Effector memory CD4-positive, alpha-beta T cell (primary cell): Measurements from ENCODE around the gene CACNA1C.

ENCODE experiments used
- DNase-seq, 3 donors: peaks; one replicate each; pipeline ENCODE4 v3.0.0-alpha.2; 2020
- H3K27ac ChIP-seq: 2 replicates; pipeline ENCODE4 v1.7.0; 2013; ENCODE audit warnings: mild to moderate bottlenecking, low read length, moderate library complexity; ENCODE audit not compliant: insufficient read depth, poor library complexity, severe bottlenecking
- H3K27me3 ChIP-seq: replicated peaks from 2 replicates; pipeline ENCODE4 v1.7.0; 2013; ENCODE audit warnings: mild to moderate bottlenecking, low read length; ENCODE audit not compliant: insufficient read depth, control insufficient read depth, poor library complexity, severe bottlenecking
- H3K36me3 ChIP-seq: 2 replicates; pipeline ENCODE4 v1.7.0; 2013; ENCODE audit warnings: mild to moderate bottlenecking, low read length, moderate library complexity; ENCODE audit not compliant: control insufficient read depth, insufficient read depth
- H3K4me1 ChIP-seq: 2 replicates; pipeline ENCODE4 v1.7.0; 2013; ENCODE audit warnings: low read length, mild to moderate bottlenecking; ENCODE audit not compliant: control insufficient read depth, insufficient read depth, poor library complexity, severe bottlenecking
- H3K4me3 ChIP-seq: 2 replicates; pipeline ENCODE4 v1.7.0; 2013; ENCODE audit warnings: low read length, low read depth, mild to moderate bottlenecking; ENCODE audit not compliant: insufficient read depth, poor library complexity, severe bottlenecking
- H3K9me3 ChIP-seq: 2 replicates; pipeline ENCODE4 v1.7.0; 2013; ENCODE audit warnings: mild to moderate bottlenecking, low read length, moderate library complexity; ENCODE audit not compliant: control insufficient read depth

CACNA1C gene

DNA sequence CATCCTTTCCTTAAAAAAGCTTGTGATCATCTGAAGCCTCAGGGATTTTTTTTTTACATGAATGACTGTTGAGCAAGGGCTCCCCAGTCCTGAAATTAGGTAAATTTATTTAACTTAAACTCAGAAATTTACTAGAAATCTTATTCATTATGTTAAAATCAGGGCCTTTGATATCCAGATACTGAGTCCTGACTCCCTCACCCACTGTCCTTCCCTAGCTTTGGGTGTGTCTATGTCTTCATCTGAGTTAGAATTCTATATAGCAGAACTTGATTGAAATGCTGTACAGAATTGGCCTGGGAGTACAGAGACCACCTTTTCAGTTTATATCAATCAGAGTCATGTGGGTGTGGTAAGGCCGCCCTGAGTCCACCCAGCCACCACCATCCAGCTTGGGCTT lies 260.0 kb downstream of the CACNA1C start:
- H3K27ac ChIP-seq: no peak overlapping the region
- no peak for DNase-seq
- H3K4me1 ChIP-seq: no peaks in the 10 kb centered on the region
- H3K36me3 ChIP-seq: no peaks in the 10 kb centered on the region
- no peaks in the 10 kb centered on the region for H3K9me3 ChIP-seq
- no peaks in the 10 kb centered on the region for H3K27me3 ChIP-seq
- no peak overlapping the region for H3K4me3 ChIP-seq

DNA sequence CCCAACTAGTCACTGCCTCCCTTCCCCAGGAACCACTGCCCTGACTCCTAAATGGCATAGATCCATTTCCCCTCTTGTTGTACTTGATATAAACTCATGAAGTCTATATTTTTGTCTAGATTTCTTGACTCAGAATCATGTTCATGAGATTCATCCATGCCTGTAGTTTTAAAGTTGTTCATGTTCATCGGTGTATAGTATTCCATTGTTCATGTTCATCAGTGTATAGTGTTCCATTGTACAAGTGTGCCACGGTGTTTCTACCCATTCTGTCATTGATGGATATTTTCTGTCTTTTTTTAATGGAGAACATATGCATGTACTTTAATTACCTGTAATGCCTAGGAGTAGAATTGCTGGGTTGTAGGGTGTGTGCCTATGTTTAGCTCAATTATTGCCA lies 261.7 kb downstream of the CACNA1C start:
- no peaks in the 10 kb centered on the region for H3K9me3 ChIP-seq
- H3K4me3 ChIP-seq: no peak overlapping the region
- no peak for DNase-seq
- no peaks in the 10 kb centered on the region for H3K36me3 ChIP-seq
- no peaks in the 10 kb centered on the region for H3K27me3 ChIP-seq
- no peaks in the 10 kb centered on the region for H3K4me1 ChIP-seq
- H3K27ac ChIP-seq: no peak overlapping the region

DNA sequence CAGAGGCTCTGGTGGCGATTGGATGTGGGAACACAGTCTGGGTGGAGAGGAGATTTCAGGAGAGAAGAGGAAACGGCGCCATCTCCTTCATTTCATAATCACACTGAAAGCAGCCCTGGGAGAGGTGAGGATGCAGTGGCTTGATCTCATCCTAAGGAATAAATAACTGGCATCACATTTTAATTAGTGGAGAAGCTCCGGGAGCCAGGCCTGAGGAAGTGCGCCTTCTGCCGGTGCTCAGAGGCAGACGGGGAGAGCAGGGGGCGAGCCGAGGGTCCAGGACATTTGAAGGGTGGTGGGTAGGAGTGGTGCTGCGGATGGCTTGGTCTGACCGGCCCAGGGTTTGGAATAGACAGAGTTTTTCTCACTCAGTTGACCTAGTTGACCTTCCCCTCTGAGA lies 265.0 kb downstream of the CACNA1C start:
- H3K4me3 ChIP-seq: no peak overlapping the region
- H3K27ac ChIP-seq: no peak overlapping the region
- H3K9me3 ChIP-seq: no peaks in the 10 kb centered on the region
- no peak for DNase-seq
- H3K36me3 ChIP-seq: no peaks in the 10 kb centered on the region
- H3K27me3 ChIP-seq: no peaks in the 10 kb centered on the region
- H3K4me1 ChIP-seq: no peaks in the 10 kb centered on the region

DNA sequence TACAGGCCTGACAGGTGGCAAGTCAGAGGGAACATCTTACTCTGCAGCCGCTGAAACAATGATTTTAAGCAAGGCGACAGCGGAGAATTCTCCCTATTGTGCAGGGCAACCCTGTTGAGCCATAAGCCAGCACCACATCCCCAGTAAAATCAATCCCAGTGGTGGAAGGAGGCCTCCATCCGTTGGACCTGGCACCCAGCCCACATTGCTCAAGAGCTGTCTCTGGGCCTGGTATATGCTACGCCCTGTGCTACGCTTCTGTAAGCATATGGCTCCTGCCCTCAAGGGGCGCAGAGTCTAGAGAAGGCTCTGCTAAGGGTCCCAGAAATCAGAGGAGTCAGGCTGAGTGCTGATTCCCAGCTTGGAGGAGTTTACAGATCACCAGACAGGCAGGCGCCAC lies 265.5 kb downstream of the CACNA1C start:
- no peaks in the 10 kb centered on the region for H3K4me1 ChIP-seq
- no peak for DNase-seq
- no peaks in the 10 kb centered on the region for H3K36me3 ChIP-seq
- no peaks in the 10 kb centered on the region for H3K27me3 ChIP-seq
- no peaks in the 10 kb centered on the region for H3K9me3 ChIP-seq
- H3K4me3 ChIP-seq: no peak overlapping the region
- no peak overlapping the region for H3K27ac ChIP-seq

DNA sequence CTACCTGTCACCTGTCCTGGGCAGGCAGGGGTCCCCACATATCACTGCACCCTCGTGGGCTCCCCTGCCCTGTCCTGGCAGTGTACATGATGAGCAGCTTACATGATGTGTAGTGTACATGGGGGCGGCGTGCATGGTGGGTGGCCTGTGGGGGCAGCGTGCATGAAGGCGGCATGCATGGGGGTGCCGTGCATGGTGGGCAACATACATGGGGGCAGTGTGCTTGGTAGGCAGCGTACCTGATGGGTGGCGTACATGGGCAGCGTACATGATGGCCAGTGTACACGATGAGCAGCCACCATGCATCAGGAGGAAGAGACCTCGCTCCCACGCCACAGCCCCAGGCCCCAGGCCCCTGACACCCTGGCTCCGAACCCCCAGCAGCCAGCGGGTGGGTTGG lies 266.3 kb downstream of the CACNA1C start:
- no peak for DNase-seq
- no peaks in the 10 kb centered on the region for H3K9me3 ChIP-seq
- no peaks in the 10 kb centered on the region for H3K27me3 ChIP-seq
- no peak overlapping the region for H3K4me3 ChIP-seq
- H3K4me1 ChIP-seq: no peaks in the 10 kb centered on the region
- H3K36me3 ChIP-seq: no peaks in the 10 kb centered on the region
- H3K27ac ChIP-seq: no peak overlapping the region

DNA sequence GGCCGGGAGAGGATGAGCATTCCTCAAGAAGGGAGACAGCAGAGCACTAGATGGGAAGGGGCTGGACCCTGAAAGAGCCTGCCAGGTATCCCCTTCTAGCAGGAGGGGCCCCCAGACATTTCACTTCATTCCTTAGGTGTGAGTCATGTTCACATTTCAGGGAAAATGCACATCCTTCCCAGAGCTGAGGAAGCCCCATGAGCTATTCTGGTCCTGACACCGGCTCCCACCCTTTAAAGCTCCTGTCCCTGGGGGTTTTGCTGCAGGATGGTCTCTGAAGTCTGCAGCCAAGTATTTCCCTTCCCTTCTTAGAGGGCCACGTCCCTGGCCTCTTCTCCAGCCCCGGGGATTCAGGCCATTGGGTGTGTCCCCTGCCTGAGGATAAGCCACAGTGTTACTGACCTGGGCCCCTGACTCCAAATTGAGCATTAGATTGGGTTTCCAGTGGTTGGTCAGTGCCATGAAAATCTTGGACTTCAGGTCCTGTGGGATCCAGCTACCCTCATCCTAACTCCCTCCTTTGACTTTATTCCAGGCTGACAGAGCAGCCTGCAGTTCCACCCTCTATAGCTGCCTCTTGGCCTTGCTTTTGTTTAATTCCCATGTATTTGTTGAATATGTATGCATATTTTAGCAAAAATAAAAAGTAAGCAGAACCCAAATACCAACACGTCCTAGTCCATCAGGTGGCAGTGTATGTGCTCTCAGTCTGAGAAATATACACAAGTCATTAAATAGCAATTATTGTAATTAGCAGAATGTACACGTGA lies 267.1 kb downstream of the CACNA1C start:
- no peaks in the 10 kb centered on the region for H3K36me3 ChIP-seq
- H3K27me3 ChIP-seq: peaks cover under 1% of the 10 kb centered on the region
- no peak overlapping the region for H3K27ac ChIP-seq
- H3K4me3 ChIP-seq: no peak overlapping the region
- no peaks in the 10 kb centered on the region for H3K9me3 ChIP-seq
- no peak for DNase-seq
- no peaks in the 10 kb centered on the region for H3K4me1 ChIP-seq

DNA sequence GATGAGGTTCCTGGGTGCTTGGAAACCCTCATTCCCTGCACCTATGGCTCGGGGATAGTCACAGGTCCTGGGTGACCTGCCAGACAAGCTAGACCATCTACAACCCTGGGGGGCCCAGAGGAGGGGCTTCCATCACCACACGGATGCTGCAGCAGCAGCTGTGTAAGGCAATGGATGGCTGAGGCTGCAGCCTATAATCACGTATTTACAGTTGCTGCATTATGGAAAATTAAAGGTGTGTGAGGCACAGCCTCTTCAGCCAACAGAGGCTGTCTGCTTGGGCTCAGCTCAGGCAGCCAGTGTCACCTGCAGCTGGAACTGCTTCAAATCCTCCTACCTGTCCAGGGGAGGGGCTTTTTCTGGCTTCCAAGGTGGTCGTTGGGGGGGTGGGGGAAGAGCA lies 268.1 kb downstream of the CACNA1C start:
- H3K36me3 ChIP-seq: no peaks in the 10 kb centered on the region
- H3K4me3 ChIP-seq: no peak overlapping the region
- H3K9me3 ChIP-seq: no peaks in the 10 kb centered on the region
- no peaks in the 10 kb centered on the region for H3K4me1 ChIP-seq
- DNase-seq: no peak
- peaks cover 2% of the 10 kb centered on the region for H3K27me3 ChIP-seq
- H3K27ac ChIP-seq: no peak overlapping the region

DNA sequence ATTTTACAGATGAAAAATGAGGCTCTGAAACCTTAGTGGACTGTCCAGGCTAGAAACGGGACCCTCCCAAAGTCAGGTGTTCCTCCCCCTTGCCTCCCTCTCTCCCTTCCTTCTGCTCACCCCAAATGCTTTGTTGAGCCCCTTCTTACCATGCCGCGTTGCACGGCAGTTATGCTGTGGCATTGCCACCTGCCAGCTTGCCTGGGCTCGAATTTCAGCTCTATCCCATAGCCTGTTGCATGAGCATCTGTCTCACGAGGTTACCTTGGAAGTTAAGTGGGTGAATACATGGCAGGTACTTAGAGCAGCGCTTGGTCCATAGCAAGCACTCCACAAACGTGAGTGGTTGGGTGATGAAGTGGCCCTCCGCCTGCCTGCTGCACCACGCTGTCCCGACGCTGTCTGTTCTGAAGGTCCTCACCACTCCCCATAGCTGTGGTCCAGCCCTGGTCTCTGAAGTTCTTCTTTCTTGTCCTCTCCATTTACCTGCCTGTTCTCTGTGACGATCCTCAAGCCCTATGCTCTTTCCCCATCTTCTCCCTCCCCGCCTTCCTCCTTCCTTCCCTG lies 269.9 kb downstream of the CACNA1C start:
- H3K9me3 ChIP-seq: no peaks in the 10 kb centered on the region
- no peak overlapping the region for H3K27ac ChIP-seq
- no peak for DNase-seq
- peaks cover 2% of the 10 kb centered on the region for H3K27me3 ChIP-seq
- H3K4me1 ChIP-seq: no peaks in the 10 kb centered on the region
- H3K4me3 ChIP-seq: no peak overlapping the region
- no peaks in the 10 kb centered on the region for H3K36me3 ChIP-seq

DNA sequence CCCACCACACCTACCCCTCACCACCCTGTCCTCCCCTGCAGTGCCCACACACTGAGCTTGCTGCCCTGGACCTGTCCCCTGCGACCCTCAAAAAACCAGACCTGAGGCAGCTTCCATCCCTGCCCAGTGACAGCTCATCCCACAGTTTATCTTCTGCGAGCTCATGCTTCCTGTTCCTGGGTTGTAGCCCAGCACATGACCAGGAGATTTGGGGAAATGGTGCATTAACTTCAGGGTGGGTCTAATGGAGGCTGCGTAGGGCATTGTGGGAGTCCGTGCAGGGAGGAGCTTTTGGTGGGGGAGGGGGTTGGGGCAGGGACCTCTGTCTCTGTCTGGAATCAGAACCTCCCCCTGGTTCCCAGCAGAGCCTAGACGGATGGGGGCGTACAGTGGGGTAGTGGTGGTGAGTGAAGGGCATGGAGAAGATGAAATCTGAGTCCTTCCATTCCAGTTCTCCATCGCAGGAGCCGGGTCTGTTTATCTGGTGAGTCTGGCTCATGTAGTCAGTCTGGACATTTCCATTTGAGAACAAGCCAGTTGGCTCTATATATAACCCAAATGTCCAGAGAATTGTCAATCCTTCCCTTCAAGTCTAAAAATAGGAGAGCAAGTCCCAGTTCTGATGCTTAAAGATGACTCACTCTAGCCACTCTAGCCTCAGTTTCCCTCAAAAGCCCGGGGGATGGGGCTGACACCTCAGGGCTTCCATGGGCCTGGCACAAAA lies 270.9 kb downstream of the CACNA1C start:
- H3K9me3 ChIP-seq: no peaks in the 10 kb centered on the region
- H3K36me3 ChIP-seq: no peaks in the 10 kb centered on the region

DNA sequence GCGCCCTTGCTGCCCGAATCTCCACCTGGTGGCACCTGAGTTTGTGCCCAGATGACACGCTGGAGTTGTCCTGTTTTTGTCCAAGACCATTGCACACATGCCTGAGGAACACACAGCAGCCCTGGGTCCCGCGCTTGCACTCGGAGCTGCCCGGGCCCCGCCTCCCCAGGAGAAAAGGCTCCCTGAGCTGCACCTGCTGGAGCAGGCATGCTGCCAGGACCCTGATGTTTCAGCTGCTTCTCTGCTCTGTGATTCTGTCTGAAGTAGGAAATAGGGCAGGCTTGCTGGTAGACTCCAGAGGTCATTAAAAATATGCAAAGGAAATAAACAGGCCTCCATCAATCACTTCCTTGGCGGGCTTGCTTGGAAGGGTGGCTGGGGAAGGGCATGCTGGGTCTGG lies 271.6 kb downstream of the CACNA1C start:
- Histone ChIP-seq H3K36me3 (no peaks in the 10 kb centered on the region), H3K4me1 (no peaks in the 10 kb centered on the region), H3K4me3 (no peak overlapping the region), H3K27ac (no peak overlapping the region), H3K27me3 (peaks cover 2% of the 10 kb centered on the region), H3K9me3 (no peaks in the 10 kb centered on the region)
- DNase-seq: no peak

More for the DNA sequence above, 270.9 kb downstream of the CACNA1C start:
- Histone ChIP-seq H3K4me3 (no peak overlapping the region), H3K27ac (no peak overlapping the region), H3K4me1 (no peaks in the 10 kb centered on the region), H3K27me3 (peaks cover 2% of the 10 kb centered on the region)
- no peak for DNase-seq
